H1 (cell line): ENCODE results near the gene MED16. TPM values are rescaled to one million over a fixed set of nuclear protein-coding genes. Genes with fewer than 3 reads are reported as not detected.

Source experiments
- ASH2L ChIP-seq: fragments of 200-600, 300-600 bp; sonication (generic); IDR thresholded peaks from one replicate; pipeline ENCODE4 v1.7.1; 2017; ENCODE audit warnings: low read length
- BRCA1 ChIP-seq: IDR thresholded peaks from 2 replicates; pipeline ENCODE4 v1.6.1; 2012; ENCODE audit warnings: low read depth, low read length, improper control_type of control experiment
- CBX8 ChIP-seq: fragments of 300-800, 300-1000 bp; sonication (generic); IDR thresholded peaks from 2 replicates; pipeline ENCODE4 v1.7.1; 2016; ENCODE audit warnings: low read depth, low read length, borderline replicate concordance
- CEBPB ChIP-seq: IDR thresholded peaks from 2 replicates; pipeline ENCODE4 v1.6.1; 2012; ENCODE audit warnings: low read depth, low read length
- EGR1 ChIP-seq: IDR thresholded peaks from 2 replicates; pipeline ENCODE4 v1.6.1; 2011; ENCODE audit warnings: low read depth, low read length, borderline replicate concordance
- GTF2F1 ChIP-seq: IDR thresholded peaks from 2 replicates; pipeline ENCODE4 v1.6.1; 2012; ENCODE audit warnings: low read depth, low read length, improper control_type of control experiment, borderline replicate concordance
- JUN ChIP-seq: IDR thresholded peaks from 2 replicates; pipeline ENCODE4 v1.6.1; 2011; ENCODE audit warnings: low read depth, mild to moderate bottlenecking, improper control_type of control experiment, low read length
- KDM1A ChIP-seq: fragments of 200-600, 300-600 bp; sonication (generic); IDR thresholded peaks from 2 replicates; pipeline ENCODE4 v1.7.1; 2016; ENCODE audit warnings: mild to moderate bottlenecking, low read length, borderline replicate concordance
- KDM5A ChIP-seq: fragments of 200-600 bp; IDR thresholded peaks from 2 replicates; pipeline ENCODE4 v1.7.1; 2012; ENCODE audit warnings: mild to moderate bottlenecking, low read length, inconsistent platforms, mixed read lengths
- MAFK ChIP-seq: IDR thresholded peaks from 2 replicates; pipeline ENCODE4 v1.6.1; 2012; ENCODE audit warnings: low read depth, mild to moderate bottlenecking, improper control_type of control experiment, low read length
- POLR2AphosphoS5 ChIP-seq: IDR thresholded peaks from 2 replicates; pipeline ENCODE4 v1.6.1; 2011; ENCODE audit warnings: low read depth, low read length
- RAD21 ChIP-seq, 2 experiments: IDR thresholded peaks in 1 of 2; conservative IDR thresholded peaks in 1 of 2; 2 replicates each; pipeline ENCODE4 v1.6.1; 2011; ENCODE audit warnings: low read depth in 2 of 2, low read length in 2 of 2, improper control_type of control experiment in 1 of 2, inconsistent platforms in 1 of 2, mild to moderate bottlenecking in 1 of 2, moderate library complexity in 1 of 2
- RXRA ChIP-seq: IDR thresholded peaks from 2 replicates; pipeline ENCODE4 v1.6.1; 2011; ENCODE audit warnings: low read depth, mild to moderate bottlenecking, low read length, moderate library complexity; ENCODE audit not compliant: insufficient read depth
- SAP30 ChIP-seq: fragments of 300-600 bp; sonication (generic); IDR thresholded peaks from 2 replicates; pipeline ENCODE4 v1.7.1; 2012; ENCODE audit warnings: low read length, moderate library complexity, mild to moderate bottlenecking, inconsistent platforms; ENCODE audit not compliant: insufficient read depth, insufficient replicate concordance
- SIN3A ChIP-seq, 2 experiments: IDR thresholded peaks in 1 of 2; conservative IDR thresholded peaks in 1 of 2; 2 replicates each; pipeline ENCODE4 v1.6.1; 2011 to 2012; ENCODE audit warnings: low read length in 2 of 2, improper control_type of control experiment in 1 of 2, low read depth in 1 of 2, mild to moderate bottlenecking in 1 of 2
- SIX5 ChIP-seq: IDR thresholded peaks from 2 replicates; pipeline ENCODE4 v1.6.1; 2011; ENCODE audit warnings: mild to moderate bottlenecking, low read depth, low read length
- SP4 ChIP-seq: IDR thresholded peaks from 2 replicates; pipeline ENCODE4 v1.6.1; 2012; ENCODE audit warnings: low read length, inconsistent platforms
- SUZ12 ChIP-seq: fragments of 200-600 bp; sonication (generic); IDR thresholded peaks from 2 replicates; pipeline ENCODE4 v1.6.1; 2012; ENCODE audit warnings: mild to moderate bottlenecking, inconsistent platforms, low read length, moderate library complexity, mixed read lengths
- ZNF274 ChIP-seq: IDR thresholded peaks from 2 replicates; pipeline ENCODE4 v1.7.0; 2012; ENCODE audit warnings: low read length, borderline replicate concordance; ENCODE audit errors: extremely low read depth
- polyA plus RNA-seq, 7 experiments: library from polyadenylated mRNA; depleted of rRNA in 3 of 7; stranded (reverse) in 5 of 7; unstranded in 2 of 7; fragments of >200 nt in 5 of 7; fragments of 200-250 nt in 2 of 7; gene quantifications; 1 replicate in 5 of 7; 2 replicates in 1 of 7; 4 replicates in 1 of 7; pipeline versions ENCODE4 v1.2.1 to v1.2.3, GENCODE V29; 2011 to 2013; ENCODE audit warnings: missing spikeins in 2 of 7, mixed read lengths in 2 of 7
- total RNA-seq: library from RNA; stranded (reverse); fragmentation: NEBNext Ultra II Directional; extraction: Animal tissue kit (Norgen Biotek cat#: 25700); gene quantifications from 2 replicates; pipeline ENCODE4 v1.2.1, GENCODE V29; 2021
- TF ChIP-seq, protein P1 (sequence below): IDR thresholded peaks from 2 replicates; pipeline ENCODE4 v1.6.1; 2011; ENCODE audit warnings: low read length, improper control_type of control experiment
- TF ChIP-seq, protein P2 (sequence below): IDR thresholded peaks from 2 replicates; pipeline ENCODE4 v1.6.1; 2012; ENCODE audit warnings: low read length, inconsistent platforms

Gene MED16
- total and polyA plus RNA-seq, 2 of the 8 experiments (the other 6 are each of a cell fraction or from before 2014, with no cell fraction given) = 51.0 to 67.2 TPM

DNA sequence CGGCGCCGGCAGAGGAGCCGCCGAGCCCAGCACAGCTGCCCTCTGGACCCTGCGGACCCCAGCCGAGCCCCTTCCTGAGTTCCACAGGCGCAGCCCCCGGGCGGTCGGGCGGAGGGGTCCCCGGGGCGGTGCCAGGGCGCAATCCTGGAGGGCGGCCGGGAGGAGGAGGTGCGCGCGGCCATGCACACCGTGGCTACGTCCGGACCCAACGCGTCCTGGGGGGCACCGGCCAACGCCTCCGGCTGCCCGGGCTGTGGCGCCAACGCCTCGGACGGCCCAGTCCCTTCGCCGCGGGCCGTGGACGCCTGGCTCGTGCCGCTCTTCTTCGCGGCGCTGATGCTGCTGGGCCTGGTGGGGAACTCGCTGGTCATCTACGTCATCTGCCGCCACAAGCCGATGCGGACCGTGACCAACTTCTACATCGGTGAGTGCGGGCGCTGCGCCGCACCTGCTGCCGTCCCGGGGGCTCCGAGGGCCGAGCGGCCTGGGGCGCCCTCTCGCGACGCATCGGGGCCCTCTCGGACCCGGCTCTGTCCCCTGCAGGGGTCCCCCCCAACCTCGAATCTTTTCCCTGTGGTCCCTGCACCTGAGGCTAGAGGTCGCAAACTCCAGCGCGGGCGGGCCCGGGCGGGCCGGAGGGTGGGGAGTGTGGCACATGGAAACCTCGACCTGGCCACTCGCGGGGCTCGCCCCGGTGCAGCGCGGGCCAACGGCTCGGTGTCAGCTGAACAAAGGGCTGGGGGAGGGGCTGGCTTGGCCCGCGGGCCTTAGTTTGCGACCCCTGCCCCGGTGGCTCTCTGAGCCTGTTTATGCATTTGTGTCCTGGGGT lies 24.6 kb upstream of the MED16 start, which contains the start of gene KISS1R (continued):
- TF ChIP-seq, protein P1, sequence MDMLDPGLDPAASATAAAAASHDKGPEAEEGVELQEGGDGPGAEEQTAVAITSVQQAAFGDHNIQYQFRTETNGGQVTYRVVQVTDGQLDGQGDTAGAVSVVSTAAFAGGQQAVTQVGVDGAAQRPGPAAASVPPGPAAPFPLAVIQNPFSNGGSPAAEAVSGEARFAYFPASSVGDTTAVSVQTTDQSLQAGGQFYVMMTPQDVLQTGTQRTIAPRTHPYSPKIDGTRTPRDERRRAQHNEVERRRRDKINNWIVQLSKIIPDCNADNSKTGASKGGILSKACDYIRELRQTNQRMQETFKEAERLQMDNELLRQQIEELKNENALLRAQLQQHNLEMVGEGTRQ = 0 out of 2 replicates have a peak, but pooled peaks have one; percentile 3
- TF ChIP-seq GTF2F1 = no peak
- TF ChIP-seq EGR1 = no peak
- 0 out of 4 replicates have a peak, but pooled peaks of 1 of the 2 experiments have one; percentile 53 for TF ChIP-seq SIN3A (conservative IDR thresholded peaks at IDR 0.05 in 1 of 2, IDR thresholded peaks at IDR 0.05 in 1 of 2; ENCODE audit: low read depth in 1 of 2, low read length in 2 of 2)
- no peak for TF ChIP-seq POLR2AphosphoS5
- TF ChIP-seq, protein P2, sequence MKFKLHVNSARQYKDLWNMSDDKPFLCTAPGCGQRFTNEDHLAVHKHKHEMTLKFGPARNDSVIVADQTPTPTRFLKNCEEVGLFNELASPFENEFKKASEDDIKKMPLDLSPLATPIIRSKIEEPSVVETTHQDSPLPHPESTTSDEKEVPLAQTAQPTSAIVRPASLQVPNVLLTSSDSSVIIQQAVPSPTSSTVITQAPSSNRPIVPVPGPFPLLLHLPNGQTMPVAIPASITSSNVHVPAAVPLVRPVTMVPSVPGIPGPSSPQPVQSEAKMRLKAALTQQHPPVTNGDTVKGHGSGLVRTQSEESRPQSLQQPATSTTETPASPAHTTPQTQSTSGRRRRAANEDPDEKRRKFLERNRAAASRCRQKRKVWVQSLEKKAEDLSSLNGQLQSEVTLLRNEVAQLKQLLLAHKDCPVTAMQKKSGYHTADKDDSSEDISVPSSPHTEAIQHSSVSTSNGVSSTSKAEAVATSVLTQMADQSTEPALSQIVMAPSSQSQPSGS = no peak; the same call in 1 of the 2 replicates
- TF ChIP-seq SP4 = peak; percentile 79; the same call in 1 of the 2 replicates
- peak; percentile 48 for TF ChIP-seq ASH2L
- no peak for TF ChIP-seq BRCA1
- no peak for TF ChIP-seq ZNF274
- peak; percentile 19; the same call in 1 of the 2 replicates for TF ChIP-seq KDM1A
- TF ChIP-seq CEBPB = no peak
- no peak for TF ChIP-seq JUN
- no peak for TF ChIP-seq MAFK
- peak; percentile 45; the same call in 1 of the 2 replicates for TF ChIP-seq SUZ12
- peak; percentile 74 to 86 for TF ChIP-seq RAD21 (IDR thresholded peaks at IDR 0.05 in 1 of 2, conservative IDR thresholded peaks at IDR 0.05 in 1 of 2; ENCODE audit: low read depth in 2 of 2, low read length in 2 of 2)
- no peak for TF ChIP-seq SIX5
- no peak for TF ChIP-seq CBX8
- no peak for TF ChIP-seq SAP30
- no peak for TF ChIP-seq KDM5A
- TF ChIP-seq RXRA = no peak
